NCI-H1930 (cell line): ENCODE results near the gene KCND3.

Experiments used
- DNase-seq, 2 experiments: peaks; one replicate each; lab custom pipeline; 2025; lab: John Stamatoyannopoulos, UW

Gene KCND3

DNA sequence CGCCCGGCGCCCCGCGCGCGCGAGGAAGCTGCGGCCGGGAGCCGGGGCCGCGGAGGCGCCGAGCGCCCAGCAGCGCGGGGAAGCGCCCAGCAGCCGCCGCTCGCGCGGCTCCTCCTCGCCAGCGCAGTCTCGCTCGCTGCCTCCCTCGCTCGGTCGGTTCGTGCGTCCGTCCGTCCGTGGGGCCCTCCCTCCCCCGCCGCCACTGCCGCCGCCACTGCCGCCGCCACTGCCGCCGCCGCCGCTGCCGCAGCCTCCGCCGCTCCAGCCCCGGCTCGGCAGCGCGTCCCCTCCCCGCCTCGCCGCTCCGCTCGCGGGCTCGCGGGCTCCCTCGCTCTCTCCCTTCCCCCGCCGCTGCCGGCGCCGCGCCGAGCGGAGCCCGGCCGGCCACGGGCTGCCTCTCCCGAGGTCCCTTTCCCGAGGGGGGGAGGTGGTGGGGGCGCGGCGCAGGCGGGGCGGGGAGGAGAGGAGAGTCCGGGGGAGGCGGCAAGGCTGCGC is at the start of gene KCND3:
Gene KCND3, minus strand, starts transcription at position 138 of the 495 bp plus-strand sequence.
- no peak for DNase-seq

DNA sequence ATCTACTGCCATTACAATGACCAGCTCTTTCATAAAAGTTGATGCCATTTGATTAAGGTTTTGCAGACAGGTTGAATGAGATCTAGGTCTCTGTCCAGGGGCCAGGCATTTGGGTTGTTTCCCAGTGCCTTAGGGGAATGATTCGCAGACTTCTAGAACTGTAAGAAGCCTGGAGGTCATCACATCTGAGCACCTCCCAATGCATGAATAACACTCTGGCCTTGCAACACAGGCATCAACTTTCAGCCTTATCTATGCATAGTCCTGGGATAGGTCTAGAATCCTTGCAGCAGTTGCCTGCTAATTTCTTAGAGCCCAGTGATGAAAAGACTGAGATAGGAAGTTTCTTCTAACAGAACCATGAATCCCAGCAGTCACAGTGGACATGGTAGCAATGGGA is 44.8 kb upstream of the KCND3 start:
- no peak for DNase-seq

DNA sequence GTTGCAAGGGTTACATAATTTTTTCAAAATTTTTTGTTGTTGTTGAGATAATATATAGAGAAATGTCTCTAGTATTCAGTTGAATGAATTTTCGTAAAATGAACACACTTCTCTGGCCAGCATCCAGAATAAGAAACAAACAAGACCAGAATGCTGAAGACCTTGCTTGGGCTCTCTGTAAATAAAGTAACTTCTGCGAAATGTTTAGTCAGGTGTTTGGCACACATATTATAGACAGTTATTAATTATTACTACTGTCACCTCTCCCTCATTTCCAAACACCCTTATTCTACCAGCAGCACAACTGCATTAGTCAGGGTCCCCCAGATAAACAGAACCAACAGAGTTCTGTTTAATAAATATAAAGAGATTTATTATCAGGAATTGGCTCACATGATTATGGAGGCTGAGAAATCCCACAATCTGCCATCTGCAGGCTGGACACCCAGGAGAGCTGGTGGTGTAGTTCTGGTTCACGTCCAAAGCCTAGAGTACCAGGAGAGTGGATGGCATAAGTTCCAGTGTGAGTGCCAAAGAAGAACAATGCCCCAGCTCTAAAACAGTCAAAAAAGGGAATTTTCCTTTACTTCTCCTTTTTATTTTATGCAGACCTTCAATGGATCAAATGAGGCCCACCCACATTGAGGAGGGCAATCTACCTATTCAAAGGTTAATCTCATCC is 44.1 kb upstream of the KCND3 start:
- DNase-seq, result no peak

DNA sequence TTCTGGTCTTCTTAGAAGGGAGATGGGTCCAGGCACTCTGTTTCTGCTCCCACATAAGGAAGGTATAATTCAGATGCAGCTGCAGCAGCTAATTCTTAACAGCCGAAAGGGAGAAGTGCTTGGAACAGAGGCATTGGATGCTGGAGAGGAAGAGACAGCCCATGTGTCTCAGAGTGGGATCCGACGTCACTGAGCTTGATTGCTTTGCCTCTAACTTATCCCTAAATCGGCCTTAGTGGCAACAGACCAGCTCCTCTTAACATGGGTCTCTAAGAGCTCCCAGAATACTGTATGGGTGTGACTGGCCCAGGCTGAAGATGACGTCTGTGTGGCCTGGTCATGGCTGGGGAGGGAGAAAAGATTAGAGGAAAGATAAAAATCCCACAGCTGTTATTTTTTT is 40.7 kb upstream of the KCND3 start:
- no peak for DNase-seq

DNA sequence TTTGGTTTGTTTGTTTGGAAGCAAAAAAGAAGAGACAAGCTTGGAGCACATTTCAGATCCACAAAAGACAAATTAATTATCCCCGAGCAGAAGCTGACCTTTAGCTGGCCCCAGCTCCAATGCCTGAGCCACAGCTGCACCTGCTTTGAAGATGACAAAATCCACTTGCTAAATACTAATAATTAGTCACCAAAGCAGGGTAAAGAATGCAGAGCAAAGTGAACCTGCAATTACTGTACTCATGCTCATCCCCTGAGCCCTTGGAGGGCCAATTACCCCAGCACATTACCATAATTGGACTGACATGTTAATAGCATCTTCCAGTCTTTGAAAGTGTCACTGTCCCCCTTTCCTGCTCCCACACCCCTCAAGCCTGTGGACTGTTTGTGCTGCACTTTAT is 38.2 kb upstream of the KCND3 start:
- DNase-seq, result peak; percentile 57 to 72

DNA sequence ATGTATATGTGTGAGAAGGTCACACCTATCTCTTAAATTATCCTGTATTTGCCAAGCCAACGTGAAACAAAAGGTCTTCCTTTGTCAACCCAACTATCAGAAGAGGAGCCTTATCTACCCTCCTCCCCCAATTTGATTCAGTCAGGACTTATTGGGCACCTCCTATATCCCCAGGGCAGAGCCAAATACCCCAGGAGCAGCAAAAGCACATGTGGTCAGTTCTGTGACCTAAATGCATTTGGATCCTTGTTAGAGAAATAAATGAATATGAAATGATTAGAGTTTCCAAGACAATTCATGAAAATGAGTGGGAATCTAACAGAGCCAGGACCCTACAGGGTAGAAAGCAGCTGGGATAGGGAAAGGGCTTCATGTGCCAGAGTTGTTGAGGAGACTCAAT is 37.0 kb upstream of the KCND3 start:
- DNase-seq, result no peak

DNA sequence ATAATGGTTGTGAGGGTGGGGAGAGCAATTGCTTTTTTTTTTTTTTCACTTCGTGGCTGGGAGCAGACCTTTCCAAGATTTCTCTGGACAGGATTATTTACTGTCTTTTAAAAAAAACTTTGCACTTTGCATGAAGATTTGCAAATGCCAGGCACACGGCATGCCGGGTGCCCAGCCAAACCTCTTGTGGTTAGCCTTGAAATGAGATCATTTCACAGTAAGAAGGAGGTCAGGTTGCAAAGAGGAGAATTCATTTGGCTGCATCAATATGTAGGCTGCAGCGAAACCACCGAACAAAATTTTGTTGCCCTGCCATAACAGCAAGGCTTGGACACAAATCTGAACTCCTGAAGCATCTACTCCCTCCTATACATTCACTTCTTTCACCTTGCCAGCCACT is 36.5 kb upstream of the KCND3 start:
- DNase-seq, result no peak

DNA sequence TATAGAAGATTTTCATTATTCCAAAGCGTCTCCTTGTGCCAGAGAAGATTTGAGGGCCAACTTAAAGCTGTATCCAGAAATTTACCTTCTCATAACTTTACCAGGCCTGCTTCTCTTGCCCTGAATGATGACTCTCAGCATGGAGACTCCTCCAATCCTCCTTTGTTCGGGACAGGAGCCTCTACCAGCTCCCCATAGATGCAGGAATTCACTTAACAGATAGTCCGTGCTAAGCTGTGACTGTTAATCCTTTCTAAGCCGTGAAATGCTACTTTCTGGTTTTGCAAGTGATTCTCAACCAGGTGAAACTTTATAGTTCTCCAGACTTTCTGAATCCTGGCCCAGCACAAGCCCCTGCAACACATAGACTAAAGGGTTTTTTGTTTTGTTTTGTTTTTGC is 31.8 kb upstream of the KCND3 start:
- no peak for DNase-seq

DNA sequence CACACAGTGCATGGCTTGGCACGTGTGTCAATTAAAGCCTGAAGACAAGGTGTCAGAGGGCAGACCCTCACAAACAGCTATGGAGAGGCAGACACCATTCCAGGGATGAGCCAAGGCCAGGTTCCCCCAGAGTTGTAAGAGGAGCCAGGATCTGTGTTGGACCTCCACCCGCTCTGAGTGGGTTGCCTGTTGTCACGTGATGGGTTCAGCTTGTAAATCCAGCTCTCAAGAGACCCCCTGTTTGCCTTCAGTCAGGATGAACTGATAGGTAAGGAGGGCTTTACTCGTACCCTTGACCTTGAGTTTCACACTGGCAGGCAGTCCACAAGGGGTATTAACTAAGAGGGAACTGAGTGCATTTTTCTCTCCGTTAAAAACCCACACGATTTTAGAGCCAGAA is 27.7 kb upstream of the KCND3 start:
- DNase-seq, result no peak

DNA sequence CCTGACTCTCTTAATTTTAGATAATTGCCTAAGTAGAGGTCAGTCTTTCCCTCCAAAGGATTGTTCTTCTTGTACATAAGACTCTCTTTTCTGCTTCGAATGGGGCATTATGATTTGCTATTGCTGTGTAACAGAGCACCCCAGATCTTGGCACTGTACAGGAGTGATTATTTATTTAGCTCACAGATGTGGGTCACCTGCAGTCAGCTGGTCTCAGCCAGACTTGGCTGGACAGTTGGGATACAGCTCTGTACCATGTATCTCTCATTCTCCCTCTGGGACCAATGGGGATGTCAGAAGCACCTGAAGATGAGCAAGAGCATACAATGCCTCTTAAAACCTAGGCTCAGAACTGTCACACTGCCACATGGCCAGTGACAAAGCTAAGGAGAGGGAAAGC is 23.4 kb upstream of the KCND3 start:
- DNase-seq, result no peak

DNA sequence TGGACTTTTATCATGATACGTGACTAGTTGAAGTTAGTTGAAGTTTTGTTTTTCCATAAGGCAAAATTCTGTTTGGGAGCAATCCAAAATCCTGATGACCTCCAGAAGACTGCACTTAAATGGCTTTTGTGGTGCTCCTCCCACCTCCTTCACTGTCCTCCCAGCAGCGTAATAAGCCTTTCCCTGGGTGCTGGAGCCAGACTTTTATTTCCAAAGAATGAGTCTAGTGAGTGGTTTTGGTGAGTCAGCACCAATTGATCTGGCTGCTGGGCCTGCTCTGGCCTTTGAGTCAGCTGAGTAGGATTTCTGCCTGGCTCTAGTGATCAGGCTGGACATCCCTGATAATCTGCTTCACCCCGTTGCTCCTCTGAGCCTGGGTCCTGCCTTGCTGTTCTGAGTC is 21.7 kb upstream of the KCND3 start:
- DNase-seq, result no peak

DNA sequence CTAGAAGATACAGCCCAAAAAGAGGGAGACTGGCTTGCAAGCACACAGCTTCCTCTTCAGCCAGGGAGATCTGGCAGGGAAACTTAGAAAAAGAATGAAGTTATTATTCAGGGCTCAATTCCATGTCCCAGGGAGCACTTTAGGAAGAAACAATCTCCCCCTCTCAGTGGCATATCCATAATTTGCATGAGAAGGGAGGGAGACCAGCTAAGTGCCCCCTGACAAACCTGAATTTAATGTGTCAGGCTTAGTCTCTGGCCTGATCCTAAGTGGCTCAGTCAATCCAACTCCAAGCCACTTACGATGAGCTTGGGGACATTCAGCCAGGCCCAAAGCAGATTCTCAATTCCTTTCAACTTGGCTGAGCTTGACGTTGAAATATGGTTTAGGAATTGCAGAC is 17.7 kb upstream of the KCND3 start:
- DNase-seq, result no peak

DNA sequence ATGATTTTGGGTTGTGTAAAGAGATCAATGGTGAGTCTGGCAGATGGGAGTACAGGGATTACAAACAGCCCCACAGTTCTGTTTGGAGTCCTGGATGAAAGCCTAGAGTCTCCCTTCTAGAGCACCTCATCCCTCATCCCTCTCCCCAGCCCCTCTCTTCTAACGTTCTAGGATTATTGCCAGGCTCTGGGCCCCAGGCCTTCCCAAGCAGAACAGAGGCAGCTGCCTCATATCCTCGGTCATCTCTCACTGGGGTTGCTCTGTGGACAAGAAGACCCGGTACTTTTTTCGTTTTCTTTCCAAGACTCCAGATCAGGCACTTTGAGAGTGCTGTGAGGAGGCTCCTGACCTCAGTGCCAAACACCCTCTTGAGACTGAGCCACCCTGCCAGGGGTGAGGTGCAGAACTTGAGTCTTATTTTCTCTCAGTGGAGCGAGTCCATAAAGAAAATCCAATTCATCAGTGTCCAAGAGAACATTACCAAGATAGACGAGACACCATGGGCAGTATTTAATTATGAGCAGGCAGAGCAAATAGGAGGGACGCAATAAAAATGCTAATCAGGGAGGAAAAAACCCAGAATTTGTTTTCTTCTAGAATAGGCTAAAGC is 17.1 kb upstream of the KCND3 start:
- DNase-seq, result no peak

DNA sequence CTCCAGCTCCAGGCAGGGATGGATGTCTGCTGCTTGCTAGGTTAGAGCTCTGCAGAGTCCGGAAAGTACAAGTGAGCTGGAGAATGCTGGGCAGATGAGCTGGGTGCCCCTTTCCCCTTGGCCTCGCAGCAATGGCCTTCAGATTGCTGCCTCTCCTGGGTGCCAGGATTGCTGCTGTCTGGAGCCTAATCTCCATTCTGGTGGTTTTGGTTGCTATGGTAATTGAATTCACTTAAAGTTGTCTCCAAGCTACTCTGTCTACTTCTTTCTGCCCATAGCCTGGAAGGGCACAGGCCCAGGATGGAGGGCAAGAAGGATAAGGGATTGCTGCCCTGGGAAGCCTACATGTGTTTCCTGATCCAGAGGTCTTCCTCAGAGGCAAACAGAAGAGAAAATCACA is 14.6 kb upstream of the KCND3 start:
- no peak for DNase-seq

DNA sequence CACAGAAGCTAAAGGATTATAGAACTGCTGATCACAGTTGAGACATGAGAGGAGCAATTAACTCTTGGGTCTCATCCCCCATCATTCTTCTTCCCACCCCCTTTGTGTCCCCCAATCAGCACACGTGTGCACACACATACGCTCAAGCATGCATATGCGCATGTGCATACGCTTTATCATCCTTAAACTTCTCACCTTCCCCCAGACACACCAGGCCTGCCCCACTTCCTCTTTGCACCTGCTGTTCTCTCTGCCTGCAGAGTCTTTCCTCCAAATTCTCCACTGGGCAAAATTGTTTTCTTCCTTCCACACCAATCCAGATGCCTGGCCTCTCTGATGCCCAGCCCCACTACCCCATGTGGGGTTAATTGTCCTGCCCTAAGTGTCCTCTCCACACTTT is 13.0 kb upstream of the KCND3 start:
- DNase-seq, result no peak

DNA sequence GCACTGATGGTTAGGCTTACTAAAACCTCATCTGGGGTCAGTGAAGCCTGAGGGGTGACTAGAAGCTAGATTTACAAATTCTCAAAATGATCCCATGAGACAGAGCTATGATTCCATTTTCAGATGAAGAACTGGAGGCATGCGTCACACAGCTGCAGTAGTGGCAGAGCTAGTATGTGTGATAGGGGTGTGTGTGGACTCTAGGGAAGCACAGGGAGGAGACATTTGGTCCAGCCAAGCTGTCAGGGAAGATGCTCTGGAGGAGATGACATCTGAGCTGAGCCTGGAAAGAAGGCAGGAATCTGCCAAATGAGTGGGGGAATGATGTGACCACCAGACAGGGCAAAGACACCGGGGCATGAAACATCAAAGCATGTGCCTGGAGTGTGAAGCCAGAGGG is 12.0 kb upstream of the KCND3 start:
- no peak for DNase-seq

DNA sequence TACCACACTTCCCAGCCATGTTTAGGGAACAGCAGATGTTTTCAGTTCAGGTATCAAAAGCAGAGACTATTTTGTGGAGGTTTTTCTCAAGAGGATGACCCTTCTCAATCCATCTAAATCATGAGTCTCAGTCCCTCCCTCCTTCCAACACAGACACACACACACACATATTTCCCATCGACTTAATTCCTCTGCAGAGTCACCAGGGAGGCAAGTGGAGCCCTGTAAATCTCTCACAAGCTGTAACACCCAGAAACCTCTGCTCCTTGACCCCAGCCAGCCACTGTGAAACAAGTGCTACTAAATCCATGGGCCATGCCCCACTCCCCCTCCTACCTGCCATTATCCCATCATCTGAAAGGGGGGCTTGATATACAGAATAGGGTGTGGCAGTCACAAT is 10.6 kb upstream of the KCND3 start:
- no peak for DNase-seq

DNA sequence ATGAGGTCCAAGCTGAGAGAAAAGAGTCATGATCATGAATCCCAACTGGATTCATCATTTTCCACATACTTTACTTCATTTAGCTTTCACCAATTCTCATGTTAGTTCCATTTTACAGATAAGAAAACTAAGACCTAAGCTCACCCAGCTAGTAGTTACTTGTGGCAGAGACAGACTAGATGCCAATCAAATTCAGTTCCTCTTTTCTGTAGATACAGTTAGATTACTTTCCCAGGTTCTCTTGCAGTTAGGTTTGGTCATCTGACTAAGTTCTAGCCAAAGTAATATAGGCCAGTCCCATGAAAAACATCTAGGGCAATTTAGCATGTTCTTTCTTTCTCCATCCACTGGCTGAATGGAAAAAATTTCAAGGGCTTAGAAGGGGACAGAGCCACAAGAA is 8.9 kb upstream of the KCND3 start:
- DNase-seq, result no peak

DNA sequence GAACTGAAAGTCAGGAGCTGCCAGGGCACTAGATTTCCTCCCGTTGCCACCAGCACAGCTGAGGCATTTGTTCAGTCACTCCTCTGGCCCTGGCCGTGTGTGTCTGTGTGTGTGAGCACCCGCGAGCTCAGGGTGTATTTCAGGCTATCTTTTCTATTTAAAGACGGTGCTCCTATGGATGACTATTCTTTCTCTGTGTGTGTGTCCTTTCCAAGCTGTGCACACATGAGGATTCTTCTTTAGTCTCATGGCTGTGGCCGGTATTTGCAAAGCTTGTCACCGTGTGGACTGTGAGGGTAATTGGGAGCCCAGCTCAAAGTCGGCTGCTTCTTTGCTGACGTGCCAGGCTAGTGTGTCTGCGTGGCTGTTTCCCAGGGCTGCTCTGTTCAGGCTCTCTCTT is 3.0 kb upstream of the KCND3 start:
- DNase-seq, result no peak

DNA sequence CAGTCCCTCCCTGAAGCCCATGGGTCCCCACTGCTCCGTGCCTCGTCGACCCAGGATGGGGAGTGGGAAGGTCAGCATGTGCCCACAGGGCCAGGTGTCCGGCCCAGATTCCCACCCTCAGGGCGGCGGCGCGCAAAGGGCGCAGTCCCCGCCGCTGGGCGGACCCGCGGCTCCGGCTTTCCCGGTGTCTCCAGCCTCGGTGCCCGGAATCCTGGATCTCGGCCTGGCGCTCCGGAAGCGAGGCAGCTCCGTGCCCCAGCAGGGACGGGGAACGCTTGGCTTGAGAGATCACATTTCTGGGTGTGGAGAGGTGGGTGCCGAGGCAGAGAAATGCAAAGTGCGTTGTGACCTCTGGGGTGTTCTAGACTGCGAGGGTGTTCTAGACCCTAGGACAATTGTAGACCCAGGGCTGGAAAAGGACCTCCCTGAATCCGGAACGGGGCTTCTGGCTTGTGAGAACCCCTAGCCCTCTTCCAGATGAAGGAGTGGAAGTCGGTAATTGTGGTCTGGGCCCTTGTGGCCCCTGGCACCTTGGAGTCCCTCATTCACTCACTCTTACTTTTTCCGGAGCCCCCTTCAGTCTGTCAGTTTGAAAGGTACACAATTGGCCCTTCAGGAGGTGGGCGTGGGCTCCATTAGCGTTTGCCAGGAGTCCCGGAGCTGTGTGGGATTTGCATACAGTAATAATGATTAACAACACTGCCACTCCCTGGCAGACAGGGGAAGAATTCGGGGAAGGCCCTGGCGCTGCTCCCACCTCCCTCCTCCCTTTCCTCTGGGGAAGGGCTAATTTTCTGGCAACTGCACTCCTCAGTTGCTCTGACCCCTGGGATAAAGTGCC is 1.6 kb upstream of the KCND3 start:
- DNase-seq, result peak in 1 of 2 experiments; percentile 30

DNA sequence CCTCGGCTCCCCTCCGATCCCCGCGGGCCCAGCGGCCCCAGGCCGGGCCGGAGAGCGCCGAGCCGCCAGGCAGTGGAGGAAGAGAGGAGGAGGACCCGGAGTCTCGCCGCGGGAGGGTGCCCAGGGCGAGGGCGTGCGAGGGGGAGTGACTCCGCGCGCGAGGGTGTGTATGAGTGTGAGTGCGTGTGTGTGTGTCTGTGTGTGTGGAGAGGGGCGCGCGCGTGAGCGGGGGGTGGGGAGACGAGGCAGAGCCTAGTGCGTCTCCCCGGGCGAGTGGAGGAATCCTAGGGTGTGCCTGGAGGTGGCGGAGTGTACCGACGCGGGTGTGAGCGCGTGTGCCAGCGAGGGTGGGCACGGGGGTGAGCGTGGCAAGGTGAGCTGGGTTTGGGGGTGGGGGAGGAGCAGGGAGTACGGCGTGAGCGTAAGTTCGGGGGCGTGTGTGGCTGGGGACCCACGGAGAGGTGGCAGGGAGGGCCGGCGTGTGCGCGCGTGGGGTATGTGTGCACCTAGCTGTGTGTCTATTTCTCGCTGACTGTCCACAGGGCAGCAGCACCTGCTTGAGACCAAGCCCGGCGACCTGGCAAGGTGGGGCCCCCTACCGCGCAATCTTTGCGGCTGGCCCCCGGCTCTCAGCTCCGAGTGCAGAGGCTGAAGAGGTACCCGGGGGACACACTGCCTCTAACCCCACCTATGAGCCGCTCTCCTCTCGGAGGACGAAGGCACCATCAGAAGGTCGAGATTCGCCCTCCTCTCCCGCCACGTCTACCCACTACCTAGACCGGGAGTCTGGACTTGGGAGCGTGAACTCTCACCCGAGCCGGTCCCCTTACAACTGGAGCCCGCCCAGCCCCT is 784 bp upstream of the KCND3 start:
- peak; percentile 17 to 35 for DNase-seq
